OCI-M1 (cell line): ENCODE data around the gene APH1B.
A peak's percentile ranks its signal among the peaks of the same experiment; 100 is the strongest.

Source experiments
- DNase-seq: peaks from one replicate; lab custom pipeline; 2025; lab: John Stamatoyannopoulos, UW

The APH1B gene

GRCh38 chr15:63252292-63252691 is 25.1 kb upstream of the APH1B start:
- no peak for DNase-seq

DNA sequence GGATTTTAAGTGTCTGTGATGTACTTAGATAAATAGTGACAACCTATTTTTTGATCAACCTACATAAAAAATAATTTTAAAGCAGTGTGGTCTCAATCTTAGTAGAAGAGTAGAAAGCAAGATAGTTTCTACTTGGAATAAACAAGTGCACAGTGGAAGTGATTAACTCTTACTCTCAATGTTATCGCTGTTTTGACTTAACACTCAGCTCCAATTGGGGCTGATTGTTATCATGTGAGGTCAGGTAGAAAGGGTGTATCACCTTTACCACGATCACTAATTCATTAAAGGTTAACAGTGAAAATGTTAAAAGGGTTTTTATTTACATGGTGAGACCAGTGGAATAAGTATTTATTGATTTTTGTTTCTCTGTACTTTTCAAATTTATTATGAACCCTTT is 22.4 kb upstream of the APH1B start:
- no peak for DNase-seq

GRCh38 chr15:63255489-63255990 is 21.9 kb upstream of the APH1B start:
- DNase-seq, result no peak

DNA sequence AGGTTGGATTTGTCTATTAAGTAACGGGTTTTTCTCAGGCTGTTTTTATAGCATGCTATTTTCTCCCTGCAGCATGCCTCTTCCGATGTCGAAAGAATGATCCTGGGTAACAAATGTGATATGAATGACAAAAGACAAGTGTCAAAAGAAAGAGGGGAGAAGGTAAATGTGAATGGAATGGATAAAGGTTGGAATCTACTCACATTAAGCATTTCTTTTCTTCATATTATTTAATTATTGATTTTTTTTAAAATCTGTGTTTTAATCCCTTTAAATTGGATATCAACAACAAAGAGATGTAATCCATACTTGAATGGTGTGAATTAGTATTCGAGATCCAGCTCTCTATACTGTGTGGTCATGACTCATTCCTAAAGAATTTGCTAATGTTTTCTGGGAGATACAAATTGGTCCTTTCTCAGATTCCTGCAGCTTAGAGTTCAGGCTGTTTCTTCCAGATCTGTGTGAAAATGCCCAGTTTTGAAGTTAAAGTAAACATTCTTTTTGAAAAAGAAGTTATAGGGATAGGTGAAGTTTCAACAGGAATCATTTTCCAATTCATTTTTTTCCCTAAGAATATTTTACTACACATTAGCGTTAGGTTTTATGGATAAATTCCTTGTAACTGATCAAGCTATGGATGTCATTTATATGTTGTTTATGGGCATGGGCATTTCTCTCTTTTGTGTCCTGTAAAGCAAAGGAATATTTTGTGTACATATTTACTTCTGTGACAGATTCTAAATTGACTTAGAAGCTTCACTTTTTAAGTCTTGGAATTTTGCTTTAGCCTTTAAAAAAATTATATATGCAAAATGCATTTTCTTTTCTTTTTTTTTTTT is 20.8 kb upstream of the APH1B start:
- DNase-seq, result no peak

DNA sequence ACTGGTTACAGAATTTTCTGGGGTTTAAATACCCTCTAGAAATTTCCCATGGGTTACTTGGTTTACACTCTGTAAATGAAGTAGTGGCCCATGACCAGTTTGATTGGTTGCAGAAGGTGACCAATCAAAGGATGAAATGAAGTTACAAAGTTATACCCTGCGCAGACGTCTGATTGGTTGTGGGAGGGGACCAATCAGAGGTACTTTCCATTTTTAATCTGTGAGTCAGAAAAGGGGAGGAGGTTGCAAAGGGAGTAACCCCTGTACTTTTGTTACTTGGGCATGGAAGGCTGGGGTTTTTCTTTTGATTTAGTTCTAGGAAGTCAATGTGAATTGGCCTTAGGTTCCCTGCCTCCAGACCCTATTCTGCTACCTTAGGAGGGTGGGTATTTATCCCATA is 18.7 kb upstream of the APH1B start:
- no peak for DNase-seq

GRCh38 chr15:63260791-63261190 is 16.6 kb upstream of the APH1B start:
- DNase-seq, result no peak

DNA sequence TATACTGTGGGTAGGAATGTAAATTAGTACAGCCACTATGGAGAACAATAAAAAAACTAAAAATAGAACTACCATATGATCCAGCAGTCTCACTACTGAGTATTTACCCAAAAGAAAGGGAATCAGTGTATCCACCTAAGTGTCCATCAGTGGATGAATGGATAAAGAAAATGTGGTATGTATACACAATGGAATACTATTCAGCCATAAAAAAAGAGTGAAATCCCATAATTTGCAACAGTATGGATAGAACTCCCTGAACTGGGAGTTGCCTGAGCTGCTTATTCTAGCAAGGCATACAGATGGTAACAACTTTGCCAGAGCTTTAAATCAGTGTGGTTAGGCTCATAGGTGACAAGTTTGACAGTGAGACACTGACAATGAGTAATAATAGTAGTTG is 16.1 kb upstream of the APH1B start:
- no peak for DNase-seq

DNA sequence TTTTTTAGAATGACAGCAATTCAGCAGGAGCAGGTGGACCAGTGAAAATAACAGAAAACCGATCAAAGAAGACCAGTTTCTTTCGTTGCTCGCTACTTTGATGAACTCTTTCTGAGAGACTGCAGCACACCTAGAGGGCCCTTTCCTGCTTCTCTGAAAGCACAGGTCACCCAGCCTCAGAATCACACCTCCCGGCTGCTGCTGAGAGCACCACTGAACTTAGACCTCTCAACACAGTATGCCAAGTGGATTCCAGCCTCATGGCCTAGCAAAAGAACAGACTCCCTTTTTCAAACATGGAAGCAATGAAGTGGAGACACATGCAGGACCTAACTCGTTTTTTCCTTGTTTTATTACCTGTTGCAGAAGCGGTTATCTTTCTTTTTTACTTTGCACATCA is 13.9 kb upstream of the APH1B start:
- DNase-seq, result no peak

DNA sequence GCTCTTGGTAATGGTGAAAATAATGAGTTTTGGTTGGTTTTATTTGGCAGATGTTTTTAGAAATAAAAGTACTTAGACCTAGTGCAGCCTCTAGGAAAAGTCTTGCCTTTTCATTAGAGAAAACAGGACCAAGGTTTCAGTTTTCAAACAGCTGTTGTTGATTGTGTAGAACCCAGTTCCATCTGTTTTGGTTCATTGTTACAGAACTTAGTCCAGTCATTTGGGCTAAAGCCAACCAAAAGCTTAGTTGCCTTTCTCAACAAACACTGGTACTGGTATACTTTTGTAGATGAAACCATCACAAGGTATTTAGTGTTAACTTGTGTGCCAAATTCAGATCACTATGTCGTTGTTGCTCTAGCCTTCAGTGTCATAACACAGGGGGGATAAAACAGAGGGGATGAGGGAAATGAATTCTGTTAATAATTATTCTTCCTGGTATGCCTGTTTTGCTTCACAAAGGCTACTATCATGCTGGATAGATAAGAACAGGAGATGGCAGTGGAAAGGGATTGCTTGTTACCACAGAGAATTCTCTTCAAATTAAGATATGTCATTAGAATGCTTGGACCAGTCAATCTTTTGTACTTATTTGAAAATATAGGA is 12.6 kb upstream of the APH1B start:
- no peak for DNase-seq

DNA sequence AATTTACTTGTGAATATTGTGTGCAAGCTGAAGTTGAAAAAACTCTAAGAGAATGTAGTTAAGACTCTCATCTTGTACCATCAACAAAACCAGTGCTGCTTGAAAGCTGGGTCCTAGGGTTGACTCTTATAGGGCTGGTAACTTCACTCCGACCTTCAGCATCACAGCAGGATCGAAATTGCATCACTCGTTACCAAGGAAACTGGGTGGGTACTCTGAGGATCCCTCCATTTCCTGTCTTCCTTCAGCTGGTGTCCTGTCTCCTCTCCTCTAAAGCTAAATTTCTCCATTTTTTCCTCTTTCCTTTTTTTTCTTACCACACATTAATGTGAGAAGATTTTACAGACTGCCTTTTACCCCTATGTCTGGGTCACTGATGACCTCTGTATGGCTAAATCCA is 3.0 kb upstream of the APH1B start:
- no peak for DNase-seq

DNA sequence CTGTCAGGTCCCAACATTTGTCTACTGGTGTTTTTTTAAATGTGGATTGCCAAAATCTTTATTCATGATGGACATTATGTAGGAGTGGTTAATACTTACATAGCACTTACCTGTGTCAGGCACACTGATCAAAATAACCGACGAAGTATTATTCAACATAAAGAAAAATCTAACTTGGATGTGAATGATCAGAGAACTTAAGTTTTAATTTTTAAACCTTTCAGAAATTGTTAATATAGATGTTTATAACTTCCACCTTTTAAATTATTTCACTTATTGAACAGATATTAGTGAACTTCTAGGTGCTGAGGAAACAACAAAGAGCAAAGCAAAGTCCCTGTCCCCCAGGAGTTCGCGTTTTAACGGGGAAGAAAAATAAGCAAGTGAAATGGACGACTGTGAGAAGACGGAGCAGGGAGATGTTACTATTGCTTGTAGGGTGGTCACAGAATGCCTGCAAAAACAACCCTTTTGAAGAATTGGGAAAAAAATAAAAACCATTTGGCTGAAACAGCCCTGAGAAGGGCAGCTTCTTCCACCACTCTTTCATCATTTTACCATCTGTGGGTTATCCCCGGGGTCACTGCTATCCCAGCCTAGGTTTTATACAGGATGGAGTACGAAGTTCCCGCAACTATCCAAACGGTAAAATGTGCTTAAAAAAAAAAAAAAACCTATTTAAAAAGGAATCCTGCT is 915 bp upstream of the APH1B start:
- peak; percentile 56 for DNase-seq

DNA sequence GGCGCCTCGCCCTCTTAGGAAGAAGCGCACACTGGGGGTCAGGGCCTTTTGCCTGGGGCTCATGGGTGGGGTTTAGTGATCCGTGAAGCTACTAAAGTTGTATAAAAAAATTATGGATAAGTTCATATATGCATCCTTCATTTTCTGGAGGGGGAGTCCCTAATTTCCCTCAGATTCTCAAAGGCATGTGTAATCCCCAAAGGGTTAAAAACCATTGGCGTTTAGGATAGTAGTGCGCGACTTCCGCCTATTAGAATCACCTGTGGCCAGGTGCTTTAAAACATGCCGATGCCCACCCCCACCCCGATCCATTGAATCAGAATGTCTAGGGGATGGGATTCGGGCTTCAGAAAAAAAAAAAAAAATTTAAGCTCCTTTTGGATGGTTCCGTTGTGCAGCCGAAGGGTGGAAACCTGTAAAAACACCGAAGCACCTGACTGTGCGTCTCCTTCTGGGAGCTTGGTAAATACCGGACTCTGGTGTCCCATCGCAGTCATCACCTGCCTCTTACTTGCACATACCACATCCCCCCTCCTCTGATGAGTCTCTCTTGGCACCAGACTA is 570 bp downstream of the APH1B start:
- DNase-seq, result no peak

DNA sequence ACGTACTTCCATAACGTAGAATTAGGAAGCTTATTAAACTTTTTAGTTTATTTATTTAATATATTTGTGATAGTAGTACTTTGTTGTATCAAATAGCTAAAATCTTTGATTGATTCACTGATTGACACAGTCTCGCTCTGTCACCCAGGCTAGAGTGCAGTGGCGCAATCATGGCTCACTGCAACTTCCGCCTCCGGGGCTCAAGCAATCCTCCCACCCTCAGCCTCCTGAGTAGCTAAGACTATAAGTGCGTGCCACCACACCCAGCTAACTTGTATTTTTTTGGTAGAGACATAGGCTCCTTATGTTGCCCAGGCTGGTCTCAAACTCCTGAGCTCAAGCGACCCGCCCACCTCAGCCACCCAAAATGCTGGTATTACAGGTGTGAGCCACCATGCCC is 5.7 kb downstream of the APH1B start:
- no peak for DNase-seq

GRCh38 chr15:63284335-63284734 is 6.9 kb downstream of the APH1B start:
- no peak for DNase-seq

DNA sequence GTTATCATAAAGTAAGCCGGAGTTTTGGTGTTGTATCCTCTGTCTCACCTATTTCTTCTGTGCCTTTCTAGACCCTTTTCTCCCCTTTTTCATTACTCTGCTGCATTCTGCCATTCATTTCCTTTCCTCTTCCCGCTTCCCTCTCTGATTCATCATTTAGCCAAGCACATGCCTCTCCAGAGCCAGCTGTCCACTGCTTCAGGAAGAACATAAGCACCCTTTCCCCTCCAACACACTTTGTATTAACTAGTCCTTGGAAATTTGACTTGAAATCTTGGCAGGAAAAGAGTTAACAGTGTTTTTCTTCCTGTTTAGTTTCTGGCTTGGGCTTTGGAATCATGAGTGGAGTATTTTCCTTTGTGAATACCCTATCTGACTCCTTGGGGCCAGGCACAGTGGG is 9.7 kb downstream of the APH1B start:
- DNase-seq, result no peak

- peak; percentile 53 for DNase-seq
Observed at GRCh38 chr15:63288342-63288741, 10.9 kb downstream of the APH1B start.

DNA sequence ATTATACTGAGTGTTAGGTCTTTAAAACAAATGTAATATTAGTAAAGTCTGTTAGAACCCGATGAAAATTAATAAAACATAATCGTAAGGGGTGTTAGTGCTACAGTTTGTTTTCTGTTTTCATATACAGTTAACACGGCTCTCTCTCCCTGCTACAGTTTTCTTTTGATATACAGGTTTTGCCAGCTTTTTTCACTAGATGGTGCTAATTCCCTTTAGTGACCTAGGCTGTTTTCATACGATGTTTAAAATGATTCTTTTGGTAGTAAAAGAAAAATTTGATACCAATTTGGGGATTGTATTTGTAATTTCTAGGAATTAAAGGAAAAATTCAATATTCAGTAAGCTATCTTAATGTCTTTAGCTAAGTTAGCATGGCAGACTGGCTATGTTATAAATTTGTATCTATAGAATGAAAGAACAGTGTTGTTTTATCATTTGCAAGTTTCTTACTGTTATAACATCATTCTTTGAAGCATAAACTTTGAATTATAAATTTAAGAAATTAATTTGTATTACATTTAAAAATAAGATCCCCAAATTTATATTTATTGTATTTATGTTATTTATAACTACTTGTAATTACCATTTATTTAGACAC is 11.5 kb downstream of the APH1B start:
- DNase-seq, result peak; percentile 79

- DNase-seq, result no peak
Observed at GRCh38 chr15:63291507-63291906, 14.1 kb downstream of the APH1B start.

DNA sequence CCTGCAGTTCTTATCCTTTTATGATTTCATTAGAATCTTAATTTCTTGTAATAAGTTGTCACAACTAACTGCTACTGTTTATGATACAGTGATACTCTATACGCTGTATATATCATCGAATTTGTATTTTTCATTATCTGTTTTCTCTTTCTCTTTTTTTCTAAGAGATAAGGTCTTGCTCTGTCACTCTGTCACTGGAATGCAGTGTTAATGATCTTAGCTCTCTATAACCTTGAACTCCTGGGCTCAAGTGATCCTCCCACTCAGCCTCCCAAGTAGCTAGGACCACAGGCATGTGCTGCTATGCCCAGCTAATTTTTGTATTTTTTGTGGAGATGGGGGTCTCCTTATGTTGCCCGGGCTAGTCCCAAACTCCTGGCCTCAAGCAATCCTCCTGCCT is 14.8 kb downstream of the APH1B start:
- DNase-seq, result no peak

- DNase-seq, result no peak
Observed at GRCh38 chr15:63292771-63293170, 15.4 kb downstream of the APH1B start.

DNA sequence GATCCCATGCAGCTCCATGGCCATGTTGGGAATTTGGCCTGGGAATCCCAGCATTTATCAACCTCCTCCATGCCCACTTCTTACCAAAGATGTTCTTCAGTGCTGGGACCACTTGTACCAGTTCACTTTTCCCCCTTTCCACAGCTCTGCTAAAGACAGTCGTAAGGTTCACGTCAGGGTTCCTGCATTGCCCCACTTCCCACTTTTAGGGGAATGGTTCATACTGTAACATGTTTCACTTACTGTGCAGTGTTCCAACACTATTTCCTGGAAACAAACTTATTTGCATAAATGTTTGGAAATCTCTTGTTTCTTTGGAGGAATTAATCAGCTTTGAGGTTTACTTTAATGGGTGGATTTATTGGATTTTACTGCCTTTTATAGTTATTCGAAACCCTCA is 17.0 kb downstream of the APH1B start:
- no peak for DNase-seq

- no peak for DNase-seq
Observed at GRCh38 chr15:63295341-63295740, 17.9 kb downstream of the APH1B start.
